Measurements from ENCODE around the gene MEOX1.

Gene MEOX1

DNA sequence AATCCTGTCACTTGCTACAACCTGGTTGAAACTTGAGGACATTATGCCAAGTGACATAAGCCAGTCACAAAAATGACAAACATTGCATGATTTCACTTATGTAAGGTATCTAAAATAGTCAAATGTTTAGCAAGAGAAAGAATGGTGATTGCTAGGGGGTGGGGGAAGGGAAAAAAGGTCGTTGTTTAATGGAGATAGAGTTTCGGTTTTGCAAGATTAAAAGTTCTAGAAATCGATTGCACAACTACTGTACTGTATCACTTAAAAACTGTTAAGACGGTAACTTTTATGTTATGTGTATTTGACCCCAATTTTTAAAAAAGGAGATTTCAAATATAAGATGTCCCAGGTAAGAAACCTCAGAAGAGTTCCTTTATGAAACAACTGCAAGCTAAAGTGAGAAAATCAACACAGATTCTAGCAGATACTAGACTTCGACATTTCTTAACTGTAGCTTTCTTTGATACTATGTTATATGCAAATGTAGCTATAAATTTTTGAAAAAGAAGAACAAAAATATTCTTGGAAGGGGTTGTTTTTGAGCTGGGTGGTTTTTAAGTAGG lies 5.9 kb downstream of the MEOX1 start:
- Histone ChIP-seq H3K27me3 (ENCODE audit: insufficient read depth, low read length) (no peaks in the 10 kb centered on the region), H3K4me1 (ENCODE audit: control insufficient read depth, insufficient read depth, low read length, unreplicated experiment) (peaks cover 9% of the 10 kb centered on the region), H3K36me3 (ENCODE audit: insufficient read depth, low read length) (no peaks in the 10 kb centered on the region), H3K4me3 (ENCODE audit: low read depth, low read length) (peak overlapping the region; percentile 4; the same call in 1 of the 2 replicates), H3K27ac (ENCODE audit: low read depth, low read length) (no peak overlapping the region), H2AFZ (ENCODE audit: low read length, unreplicated experiment) (peak overlapping the region; percentile 88), H3K79me2 (ENCODE audit: control insufficient read depth, insufficient read depth, low read length, unreplicated experiment) (no peaks in the 10 kb centered on the region)

GRCh38 chr17:43652124-43652480 lies 9.6 kb downstream of the MEOX1 start:
- Histone ChIP-seq H3K79me2 (ENCODE audit: control insufficient read depth, insufficient read depth, low read length, unreplicated experiment) (no peaks in the 10 kb centered on the region), H3K36me3 (ENCODE audit: insufficient read depth, low read length) (no peaks in the 10 kb centered on the region), H3K4me1 (ENCODE audit: control insufficient read depth, insufficient read depth, low read length, unreplicated experiment) (peaks cover 9% of the 10 kb centered on the region), H3K27ac (ENCODE audit: low read depth, low read length) (no peak overlapping the region), H3K4me3 (ENCODE audit: low read depth, low read length) (no peak overlapping the region), H2AFZ (ENCODE audit: low read length, unreplicated experiment) (no peak overlapping the region), H3K27me3 (ENCODE audit: insufficient read depth, low read length) (no peaks in the 10 kb centered on the region)

GRCh38 chr17:43650471-43650870 lies 11.3 kb downstream of the MEOX1 start:
- H2AFZ ChIP-seq (ENCODE audit: low read length, unreplicated experiment) = no peak overlapping the region
- no peak overlapping the region for H3K27ac ChIP-seq (ENCODE audit: low read depth, low read length)
- H3K27me3 ChIP-seq (ENCODE audit: insufficient read depth, low read length) = no peaks in the 10 kb centered on the region
- no peaks in the 10 kb centered on the region for H3K79me2 ChIP-seq (ENCODE audit: control insufficient read depth, insufficient read depth, low read length, unreplicated experiment)
- peaks cover 5% of the 10 kb centered on the region for H3K4me1 ChIP-seq (ENCODE audit: control insufficient read depth, insufficient read depth, low read length, unreplicated experiment)
- no peak overlapping the region for H3K4me3 ChIP-seq (ENCODE audit: low read depth, low read length)
- no peaks in the 10 kb centered on the region for H3K36me3 ChIP-seq (ENCODE audit: insufficient read depth, low read length)

GRCh38 chr17:43648916-43649315 lies 12.8 kb downstream of the MEOX1 start:
- Histone ChIP-seq H3K4me1 (ENCODE audit: control insufficient read depth, insufficient read depth, low read length, unreplicated experiment) (peaks cover 5% of the 10 kb centered on the region), H3K4me3 (ENCODE audit: low read depth, low read length) (no peak overlapping the region), H3K36me3 (ENCODE audit: insufficient read depth, low read length) (no peaks in the 10 kb centered on the region), H2AFZ (ENCODE audit: low read length, unreplicated experiment) (no peak overlapping the region), H3K79me2 (ENCODE audit: control insufficient read depth, insufficient read depth, low read length, unreplicated experiment) (no peaks in the 10 kb centered on the region), H3K27me3 (ENCODE audit: insufficient read depth, low read length) (no peaks in the 10 kb centered on the region), H3K27ac (ENCODE audit: low read depth, low read length) (no peak overlapping the region)

GRCh38 chr17:43645765-43646481 lies 15.8 kb downstream of the MEOX1 start:
- Histone ChIP-seq H3K4me3 (ENCODE audit: low read depth, low read length) (peak overlapping the region; percentile 69), H2AFZ (ENCODE audit: low read length, unreplicated experiment) (peak overlapping the region; percentile 98), H3K27me3 (ENCODE audit: insufficient read depth, low read length) (no peaks in the 10 kb centered on the region), H3K27ac (ENCODE audit: low read depth, low read length) (no peak overlapping the region), H3K79me2 (ENCODE audit: control insufficient read depth, insufficient read depth, low read length, unreplicated experiment) (no peaks in the 10 kb centered on the region), H3K36me3 (ENCODE audit: insufficient read depth, low read length) (no peaks in the 10 kb centered on the region), H3K4me1 (ENCODE audit: control insufficient read depth, insufficient read depth, low read length, unreplicated experiment) (peaks cover 5% of the 10 kb centered on the region)

GRCh38 chr17:43645450-43645764 lies 16.3 kb downstream of the MEOX1 start:
- no peak overlapping the region for H2AFZ ChIP-seq (ENCODE audit: low read length, unreplicated experiment)
- no peaks in the 10 kb centered on the region for H3K79me2 ChIP-seq (ENCODE audit: control insufficient read depth, insufficient read depth, low read length, unreplicated experiment)
- peaks cover 5% of the 10 kb centered on the region for H3K4me1 ChIP-seq (ENCODE audit: control insufficient read depth, insufficient read depth, low read length, unreplicated experiment)
- H3K27me3 ChIP-seq (ENCODE audit: insufficient read depth, low read length) = no peaks in the 10 kb centered on the region
- peak overlapping the region; percentile 69; the same call in 1 of the 2 replicates for H3K4me3 ChIP-seq (ENCODE audit: low read depth, low read length)
- H3K36me3 ChIP-seq (ENCODE audit: insufficient read depth, low read length) = no peaks in the 10 kb centered on the region
- H3K27ac ChIP-seq (ENCODE audit: low read depth, low read length) = no peak overlapping the region

- Histone ChIP-seq H3K27me3 (ENCODE audit: insufficient read depth, low read length) (no peaks in the 10 kb centered on the region), H3K27ac (ENCODE audit: low read depth, low read length) (no peak overlapping the region), H3K36me3 (ENCODE audit: insufficient read depth, low read length) (no peaks in the 10 kb centered on the region), H3K4me3 (ENCODE audit: low read depth, low read length) (no peak overlapping the region), H2AFZ (ENCODE audit: low read length, unreplicated experiment) (no peak overlapping the region), H3K4me1 (ENCODE audit: control insufficient read depth, insufficient read depth, low read length, unreplicated experiment) (peaks cover 5% of the 10 kb centered on the region), H3K79me2 (ENCODE audit: control insufficient read depth, insufficient read depth, low read length, unreplicated experiment) (no peaks in the 10 kb centered on the region)
Measured at GRCh38 chr17:43644081-43644480, 17.6 kb downstream of the MEOX1 start.

- no peak overlapping the region for H2AFZ ChIP-seq (ENCODE audit: low read length, unreplicated experiment)
- H3K79me2 ChIP-seq (ENCODE audit: control insufficient read depth, insufficient read depth, low read length, unreplicated experiment) = no peaks in the 10 kb centered on the region
- H3K4me3 ChIP-seq (ENCODE audit: low read depth, low read length) = no peak overlapping the region
- no peaks in the 10 kb centered on the region for H3K36me3 ChIP-seq (ENCODE audit: insufficient read depth, low read length)
- peaks cover 3% of the 10 kb centered on the region for H3K4me1 ChIP-seq (ENCODE audit: control insufficient read depth, insufficient read depth, low read length, unreplicated experiment)
- no peaks in the 10 kb centered on the region; the same call in 1 of the 2 replicates for H3K27me3 ChIP-seq (ENCODE audit: insufficient read depth, low read length)
- H3K27ac ChIP-seq (ENCODE audit: low read depth, low read length) = no peak overlapping the region
Measured at GRCh38 chr17:43641416-43641815, 20.3 kb downstream of the MEOX1 start.

DNA sequence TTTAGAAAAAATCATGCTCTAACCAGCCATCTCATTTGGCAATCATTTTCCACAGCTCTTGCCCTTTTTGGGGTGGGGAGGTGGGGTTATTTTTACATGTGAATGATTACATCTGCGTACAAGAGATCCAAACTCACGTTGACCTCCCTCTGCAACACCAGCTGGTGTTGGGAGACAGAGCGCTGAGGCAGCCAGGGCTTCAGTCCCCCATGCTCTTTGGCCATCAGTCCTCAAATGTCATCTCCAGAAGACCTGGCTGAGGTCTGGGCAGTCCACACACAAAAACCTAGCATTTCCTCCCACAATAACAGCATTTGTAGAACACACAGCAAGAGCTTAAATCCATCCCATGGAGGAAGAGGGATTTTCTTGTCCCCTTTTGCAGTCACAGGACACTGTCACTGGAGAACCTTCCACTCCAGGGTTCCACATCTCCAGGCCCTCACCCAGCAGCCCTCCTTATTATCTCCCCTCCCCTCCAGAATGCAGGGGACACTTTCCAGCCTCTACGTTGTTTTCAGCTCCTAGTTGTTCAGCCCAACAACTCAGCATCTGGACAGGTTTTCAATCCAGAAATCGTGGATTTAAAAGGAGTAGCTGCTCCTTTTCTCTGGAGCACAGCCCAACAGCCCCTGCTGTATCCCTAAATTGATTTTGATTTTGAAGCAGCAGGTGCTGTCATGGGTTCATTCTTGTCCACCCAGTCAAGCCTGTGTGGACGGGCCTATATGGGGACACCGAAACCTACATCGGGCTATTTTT lies 21.1 kb downstream of the MEOX1 start:
- H3K4me3 ChIP-seq (ENCODE audit: low read depth, low read length) = no peak overlapping the region
- H3K79me2 ChIP-seq (ENCODE audit: control insufficient read depth, insufficient read depth, low read length, unreplicated experiment) = no peaks in the 10 kb centered on the region
- no peak overlapping the region for H3K27ac ChIP-seq (ENCODE audit: low read depth, low read length)
- no peak overlapping the region for H2AFZ ChIP-seq (ENCODE audit: low read length, unreplicated experiment)
- no peaks in the 10 kb centered on the region for H3K36me3 ChIP-seq (ENCODE audit: insufficient read depth, low read length)
- no peaks in the 10 kb centered on the region; the same call in 1 of the 2 replicates for H3K27me3 ChIP-seq (ENCODE audit: insufficient read depth, low read length)
- H3K4me1 ChIP-seq (ENCODE audit: control insufficient read depth, insufficient read depth, low read length, unreplicated experiment) = no peaks in the 10 kb centered on the region

- Histone ChIP-seq H3K4me1 (ENCODE audit: control insufficient read depth, insufficient read depth, low read length, unreplicated experiment) (peaks cover 6% of the 10 kb centered on the region), H3K27ac (ENCODE audit: low read depth, low read length) (no peak overlapping the region), H3K4me3 (ENCODE audit: low read depth, low read length) (no peak overlapping the region), H3K79me2 (ENCODE audit: control insufficient read depth, insufficient read depth, low read length, unreplicated experiment) (no peaks in the 10 kb centered on the region), H3K36me3 (ENCODE audit: insufficient read depth, low read length) (no peaks in the 10 kb centered on the region), H2AFZ (ENCODE audit: low read length, unreplicated experiment) (no peak overlapping the region), H3K27me3 (ENCODE audit: insufficient read depth, low read length) (no peaks in the 10 kb centered on the region; the same call in 1 of the 2 replicates)
Measured at GRCh38 chr17:43637563-43638323, 24.0 kb downstream of the MEOX1 start.

Measured in ACC112 (cell line).